HG03571 (cell line): ENCODE results near the gene UBE2E3.
A peak's percentile ranks its signal among the peaks of the same experiment; 100 is the strongest.
"Not testable (repeated sequence)": the region's sequence is repeated elsewhere in the genome, so short reads cannot be mapped to it uniquely, and the experiment has no call there.

Experiments used
- ATAC-seq: cut with Tn5 transposase; IDR thresholded peaks from one replicate; pipeline ENCODE4 v1.9.1; 2021; ENCODE audit not compliant: unreplicated experiment

Gene UBE2E3

GRCh38 chr2:181022652-181023051 is 42.2 kb downstream of the UBE2E3 start:
- ATAC-seq = no peak

GRCh38 chr2:181025004-181025403 is 44.6 kb downstream of the UBE2E3 start:
- ATAC-seq = no peak

GRCh38 chr2:181036445-181036844 is 56.0 kb downstream of the UBE2E3 start:
- ATAC-seq = peak; percentile 40

- peak; percentile 57 for ATAC-seq
These were observed 56.6 kb downstream of the UBE2E3 start for GRCh38 chr2:181036848-181037603.

GRCh38 chr2:181037922-181038321 is 57.5 kb downstream of the UBE2E3 start:
- ATAC-seq = no peak

GRCh38 chr2:181038796-181039195 is 58.4 kb downstream of the UBE2E3 start:
- ATAC-seq = no peak

GRCh38 chr2:181040839-181041238 is 60.4 kb downstream of the UBE2E3 start:
- ATAC-seq = not testable (repeated sequence)

GRCh38 chr2:181041661-181042060 is 61.3 kb downstream of the UBE2E3 start:
- ATAC-seq = no peak

- no peak for ATAC-seq
These were observed 62.3 kb downstream of the UBE2E3 start for GRCh38 chr2:181042706-181043105.

GRCh38 chr2:181046833-181047232 is 66.4 kb downstream of the UBE2E3 start:
- no peak for ATAC-seq

- ATAC-seq = no peak
These were observed 67.4 kb downstream of the UBE2E3 start for GRCh38 chr2:181047829-181048228.

GRCh38 chr2:181051861-181052522 is 71.6 kb downstream of the UBE2E3 start:
- no peak for ATAC-seq

GRCh38 chr2:181052523-181052891 is 72.1 kb downstream of the UBE2E3 start:
- ATAC-seq = no peak

- ATAC-seq = no peak
These were observed 73.9 kb downstream of the UBE2E3 start for GRCh38 chr2:181054256-181054655.

- ATAC-seq = no peak
These were observed 74.4 kb downstream of the UBE2E3 start for GRCh38 chr2:181054843-181055242.

- ATAC-seq = no peak
These were observed 78.2 kb downstream of the UBE2E3 start for GRCh38 chr2:181058378-181059269.

GRCh38 chr2:181063696-181064095 is 83.3 kb downstream of the UBE2E3 start:
- ATAC-seq = no peak

- ATAC-seq = no peak
These were observed 85.1 kb downstream of the UBE2E3 start for GRCh38 chr2:181065458-181065857.

- ATAC-seq = no peak
These were observed 85.9 kb downstream of the UBE2E3 start for GRCh38 chr2:181066333-181066732.

GRCh38 chr2:181070119-181070835 is 89.9 kb downstream of the UBE2E3 start:
- no peak for ATAC-seq

GRCh38 chr2:181070836-181071200 is 90.4 kb downstream of the UBE2E3 start:
- ATAC-seq = no peak
